GM12892 (cell line): ENCODE results near the gene SAV1.

ENCODE experiments used
- POLR2A ChIP-seq: IDR thresholded peaks from 2 replicates; pipeline ENCODE4 v1.6.1; 2011; ENCODE audit warnings: low read depth, low read length, control low read depth
- TAF1 ChIP-seq: IDR thresholded peaks from 2 replicates; pipeline ENCODE4 v1.6.1; 2011; ENCODE audit warnings: low read depth, mild to moderate bottlenecking, control low read depth, low read length, borderline replicate concordance

GRCh38 chr14:50624447-50624846 lies 43.7 kb downstream of the SAV1 start:
- TF ChIP-seq TAF1 (no peak), POLR2A (no peak)
